ENCODE measurements around the gene KAZN. TPM values are rescaled to one million over a fixed set of nuclear protein-coding genes. Genes with fewer than 3 reads are reported as not detected.

KAZN gene
- total RNA-seq, 4 donors from 2014 or later, result 0.77 to 12.3 (median 4.9) TPM

GRCh38 chr1:14994841-14995437 is 396.5 kb downstream of the KAZN start:
- Histone ChIP-seq H3K36me3 (no peaks in the 10 kb centered on the region), H3K27me3 (no peaks in the 10 kb centered on the region), H3K4me1 (no peaks in the 10 kb centered on the region), H3K9me3 (no peaks in the 10 kb centered on the region), H3K4me3 (no peak overlapping the region), H3K27ac (no peak overlapping the region)
- TF ChIP-seq POLR2A (IDR thresholded peaks at IDR 0.05), result no peak
- TF ChIP-seq, protein P1, sequence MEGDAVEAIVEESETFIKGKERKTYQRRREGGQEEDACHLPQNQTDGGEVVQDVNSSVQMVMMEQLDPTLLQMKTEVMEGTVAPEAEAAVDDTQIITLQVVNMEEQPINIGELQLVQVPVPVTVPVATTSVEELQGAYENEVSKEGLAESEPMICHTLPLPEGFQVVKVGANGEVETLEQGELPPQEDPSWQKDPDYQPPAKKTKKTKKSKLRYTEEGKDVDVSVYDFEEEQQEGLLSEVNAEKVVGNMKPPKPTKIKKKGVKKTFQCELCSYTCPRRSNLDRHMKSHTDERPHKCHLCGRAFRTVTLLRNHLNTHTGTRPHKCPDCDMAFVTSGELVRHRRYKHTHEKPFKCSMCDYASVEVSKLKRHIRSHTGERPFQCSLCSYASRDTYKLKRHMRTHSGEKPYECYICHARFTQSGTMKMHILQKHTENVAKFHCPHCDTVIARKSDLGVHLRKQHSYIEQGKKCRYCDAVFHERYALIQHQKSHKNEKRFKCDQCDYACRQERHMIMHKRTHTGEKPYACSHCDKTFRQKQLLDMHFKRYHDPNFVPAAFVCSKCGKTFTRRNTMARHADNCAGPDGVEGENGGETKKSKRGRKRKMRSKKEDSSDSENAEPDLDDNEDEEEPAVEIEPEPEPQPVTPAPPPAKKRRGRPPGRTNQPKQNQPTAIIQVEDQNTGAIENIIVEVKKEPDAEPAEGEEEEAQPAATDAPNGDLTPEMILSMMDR (IDR thresholded peaks at IDR 0.05), result no peak
- DNase-seq, result no peak
- intact Hi-C loops (cut with DNase I; ENCODE audit: low total_unique reads), result no loop called here

GRCh38 chr1:14996133-14997050 is 397.9 kb downstream of the KAZN start:
- Histone ChIP-seq H3K36me3 (no peaks in the 10 kb centered on the region), H3K4me1 (no peaks in the 10 kb centered on the region), H3K9me3 (no peaks in the 10 kb centered on the region), H3K4me3 (no peak overlapping the region), H3K27ac (no peak overlapping the region), H3K27me3 (no peaks in the 10 kb centered on the region)
- no peak for DNase-seq
- intact Hi-C loops (cut with DNase I; ENCODE audit: low total_unique reads), result no loop called here
- TF ChIP-seq POLR2A (IDR thresholded peaks at IDR 0.05), result no peak
- TF ChIP-seq, protein P1 (IDR thresholded peaks at IDR 0.05), result no peak

DNA sequence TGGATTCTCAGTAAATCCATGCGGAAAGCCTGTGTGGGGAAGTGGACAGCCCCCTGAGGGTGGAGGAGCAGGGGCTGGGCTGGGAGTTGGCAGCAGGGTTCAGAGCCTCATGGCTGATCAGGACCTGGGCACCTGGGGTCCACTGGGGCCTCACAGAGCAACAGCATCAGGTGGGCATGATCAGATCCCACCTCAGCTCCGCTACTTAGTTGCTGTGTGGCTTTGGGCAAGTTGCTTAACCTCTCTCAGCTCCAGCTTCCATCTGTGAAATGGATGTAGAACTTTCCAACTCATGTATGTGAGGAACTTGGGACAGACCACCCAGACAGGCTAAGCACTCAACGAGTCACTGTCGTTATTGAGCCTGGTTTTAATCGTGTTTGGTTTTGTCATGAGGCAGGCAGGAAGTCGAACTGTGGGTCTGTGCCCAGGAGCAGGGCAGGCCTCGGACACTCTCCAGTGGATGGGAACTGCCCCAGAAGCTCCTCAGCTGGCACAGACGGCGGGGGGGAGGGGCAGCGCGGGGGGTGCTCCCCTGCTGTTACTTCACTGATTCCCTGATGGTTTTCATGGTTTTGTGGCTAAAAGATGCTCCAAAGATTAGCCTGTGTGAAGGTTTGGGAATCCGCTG is 399.3 kb downstream of the KAZN start:
- H3K4me1 ChIP-seq, result no peaks in the 10 kb centered on the region
- no peak for TF ChIP-seq POLR2A (IDR thresholded peaks at IDR 0.05)
- TF ChIP-seq, protein P1 (IDR thresholded peaks at IDR 0.05), result no peak

DNA sequence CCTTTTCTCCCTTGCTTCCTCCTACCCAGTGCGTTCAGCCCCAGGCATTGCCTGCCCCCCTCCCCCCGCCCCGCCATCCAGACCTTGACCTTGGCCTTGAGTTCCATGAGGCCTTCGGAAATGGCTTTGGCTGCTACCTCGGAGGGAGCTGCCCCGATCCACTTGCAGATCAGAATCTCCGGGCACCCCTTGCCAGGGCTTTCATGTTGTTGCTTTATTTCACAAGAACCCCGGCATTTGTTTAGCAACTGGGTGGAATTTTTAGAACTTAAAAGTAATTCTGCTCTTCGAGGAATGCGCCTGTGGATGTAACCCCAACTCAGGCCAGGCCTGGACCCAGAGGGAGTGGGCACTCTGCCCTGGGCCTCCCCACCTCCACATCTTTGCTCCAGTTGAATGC is 401.0 kb downstream of the KAZN start:
- Histone ChIP-seq H3K4me3 (no peak overlapping the region), H3K4me1 (no peaks in the 10 kb centered on the region), H3K27ac (no peak overlapping the region), H3K27me3 (no peaks in the 10 kb centered on the region), H3K36me3 (no peaks in the 10 kb centered on the region), H3K9me3 (no peaks in the 10 kb centered on the region)
- intact Hi-C loops (cut with DNase I; ENCODE audit: low total_unique reads), result no loop called here
- DNase-seq, result no peak
- TF ChIP-seq, protein P1 (IDR thresholded peaks at IDR 0.05), result no peak
- no peak for TF ChIP-seq POLR2A (IDR thresholded peaks at IDR 0.05)

More for the DNA sequence above, 399.3 kb downstream of the KAZN start:
- Histone ChIP-seq H3K9me3 (no peaks in the 10 kb centered on the region), H3K4me3 (no peak overlapping the region), H3K36me3 (no peaks in the 10 kb centered on the region), H3K27me3 (no peaks in the 10 kb centered on the region), H3K27ac (no peak overlapping the region)
- no peak for DNase-seq
- intact Hi-C loops (cut with DNase I; ENCODE audit: low total_unique reads), result no loop called here

DNA sequence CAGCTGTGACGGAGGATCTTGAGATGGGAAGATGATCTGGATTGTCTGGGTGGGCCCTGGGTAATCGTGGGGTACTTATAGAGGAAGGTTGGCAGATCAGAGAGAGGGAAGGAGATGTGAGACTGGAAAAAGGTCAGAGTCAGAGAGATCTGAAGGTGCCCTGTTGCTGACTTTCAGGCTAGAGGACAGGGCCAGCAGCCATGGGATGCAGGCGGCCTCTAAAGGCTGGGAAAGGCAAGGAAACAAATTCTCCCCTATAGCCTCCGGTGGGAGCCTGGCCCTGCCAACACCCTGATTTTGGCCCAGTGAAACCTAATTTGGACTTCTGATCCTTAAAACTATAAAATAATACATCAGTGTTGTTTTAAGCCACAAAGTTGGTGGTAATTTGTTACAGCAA is 401.5 kb downstream of the KAZN start:
- Histone ChIP-seq H3K9me3 (no peaks in the 10 kb centered on the region), H3K27ac (no peak overlapping the region), H3K27me3 (no peaks in the 10 kb centered on the region), H3K4me1 (no peaks in the 10 kb centered on the region), H3K36me3 (no peaks in the 10 kb centered on the region), H3K4me3 (no peak overlapping the region)
- intact Hi-C loops (cut with DNase I; ENCODE audit: low total_unique reads), result no loop called here
- DNase-seq, result no peak
- no peak for TF ChIP-seq POLR2A (IDR thresholded peaks at IDR 0.05)
- TF ChIP-seq, protein P1 (IDR thresholded peaks at IDR 0.05), result no peak
